IPS DF 19.7 (cell line): ENCODE data around the gene ATP2B2.

Source experiments
- DNase-seq: peaks from one replicate; pipeline ENCODE4 v3.0.0-alpha.2; 2013; ENCODE audit warnings: low read depth, low spot score

ATP2B2 gene

DNA sequence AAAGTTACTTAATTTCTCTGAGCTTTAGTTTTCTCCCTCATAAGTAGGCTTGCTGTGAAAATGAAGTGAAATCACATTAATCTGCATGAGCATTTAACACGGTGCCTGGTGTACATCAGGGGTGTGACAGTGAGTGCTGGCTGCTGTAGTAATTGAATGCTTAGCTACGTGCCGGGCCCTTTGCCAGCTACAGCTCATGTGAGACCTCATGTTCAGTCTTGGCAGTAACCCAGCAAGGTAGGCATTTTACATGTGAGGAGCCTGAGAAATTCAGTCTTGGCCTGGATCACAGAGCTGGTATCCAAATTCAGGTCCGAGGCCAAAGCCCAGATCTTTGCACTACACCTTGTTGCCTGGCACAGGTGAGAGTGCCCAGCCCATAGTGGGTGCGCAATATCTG is 221.7 kb downstream of the ATP2B2 start:
- DNase-seq: no peak

DNA sequence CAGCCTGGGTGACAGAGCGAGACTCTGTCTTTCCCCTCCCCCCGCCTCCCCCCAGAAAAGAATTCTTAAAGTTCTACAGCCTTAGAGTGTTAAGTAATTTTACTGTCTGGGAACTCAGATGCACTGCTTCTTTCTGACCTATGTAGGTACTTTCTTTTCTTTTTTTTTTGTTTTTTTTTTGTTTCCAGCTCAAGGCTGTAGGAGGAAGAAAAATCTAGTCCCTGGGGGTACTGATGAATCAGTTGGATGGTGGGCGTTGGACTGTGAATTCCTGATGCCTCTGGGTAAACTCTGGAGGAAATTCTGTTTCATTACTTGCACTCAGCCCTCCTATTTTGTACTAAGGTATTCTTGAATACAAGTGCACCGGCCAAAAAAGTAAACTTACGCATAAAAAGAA is 223.4 kb downstream of the ATP2B2 start:
- DNase-seq: no peak

DNA sequence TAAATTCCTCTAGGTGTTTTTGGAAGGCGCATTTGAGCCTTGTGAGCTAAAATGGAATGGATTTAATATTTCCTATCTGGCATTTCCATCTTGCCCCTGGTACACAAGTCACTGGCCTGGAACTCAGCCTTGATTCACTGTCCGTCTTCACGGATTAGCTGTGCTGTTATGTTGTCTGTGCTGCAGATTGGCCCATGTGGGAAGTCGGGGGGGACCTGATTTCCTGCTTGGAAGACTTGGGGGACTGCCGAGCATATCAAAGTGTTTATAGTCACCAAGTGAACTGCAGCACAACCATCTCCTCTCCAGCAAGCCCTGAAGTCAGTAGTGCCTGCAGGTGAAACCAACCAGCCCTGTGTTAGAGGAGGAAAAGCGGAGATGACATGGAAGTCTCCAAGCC is 224.8 kb downstream of the ATP2B2 start:
- DNase-seq: no peak

DNA sequence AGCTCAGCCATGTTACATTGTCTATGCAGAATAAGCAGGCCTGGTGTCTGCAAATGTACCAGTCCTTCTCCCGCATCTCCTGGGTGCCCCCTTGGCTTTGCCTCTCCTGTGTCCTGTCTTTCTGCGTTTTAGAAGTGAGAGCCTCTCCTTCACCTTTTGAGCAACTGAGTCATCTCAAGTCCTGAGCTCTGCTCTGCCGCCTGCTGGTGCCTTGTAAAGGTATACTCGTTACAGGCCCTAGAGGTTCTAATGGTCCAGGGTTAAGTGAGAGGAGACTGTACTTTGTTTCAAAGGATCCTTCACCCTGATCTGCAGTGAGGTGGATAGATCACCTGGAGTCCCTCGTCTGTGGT is 225.2 kb downstream of the ATP2B2 start:
- DNase-seq: no peak

DNA sequence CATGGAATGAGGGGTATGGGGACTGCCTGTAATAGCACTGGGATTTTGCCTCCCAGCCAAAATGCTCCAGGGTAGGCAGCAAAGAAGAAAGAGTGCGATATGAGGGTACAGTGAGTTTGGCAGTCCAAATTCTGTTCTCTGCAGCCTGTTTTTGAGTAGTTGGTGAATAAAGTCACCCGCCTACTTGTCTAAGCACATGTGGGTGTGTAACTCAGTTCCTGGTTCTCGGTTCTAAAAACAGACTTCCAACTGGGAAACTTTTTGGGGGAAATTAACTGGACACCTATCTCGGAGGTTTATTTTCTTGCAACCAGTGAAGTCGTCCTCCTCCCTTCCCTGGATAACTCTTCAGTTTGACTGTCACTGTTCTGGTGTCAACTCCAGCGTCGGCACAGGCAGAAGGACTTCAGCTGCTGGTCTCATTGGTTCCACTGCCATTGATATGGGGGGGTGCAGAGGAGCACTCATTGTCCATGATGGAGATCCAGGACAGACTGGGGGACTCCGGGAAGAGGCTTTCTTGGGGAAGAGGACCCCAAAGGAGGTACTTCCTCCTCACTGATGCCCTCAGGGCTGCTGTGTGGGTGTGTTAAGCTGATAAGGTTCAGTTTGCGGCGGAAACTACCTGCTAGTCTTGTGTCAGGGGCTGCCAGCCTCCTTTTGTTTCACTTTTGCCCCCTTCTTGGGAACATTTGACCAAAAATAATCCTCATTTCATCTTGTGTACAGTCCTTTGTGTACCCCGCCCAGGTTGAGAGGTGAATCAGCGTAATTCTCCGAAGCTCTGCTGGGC is 225.8 kb downstream of the ATP2B2 start:
- DNase-seq: no peak

DNA sequence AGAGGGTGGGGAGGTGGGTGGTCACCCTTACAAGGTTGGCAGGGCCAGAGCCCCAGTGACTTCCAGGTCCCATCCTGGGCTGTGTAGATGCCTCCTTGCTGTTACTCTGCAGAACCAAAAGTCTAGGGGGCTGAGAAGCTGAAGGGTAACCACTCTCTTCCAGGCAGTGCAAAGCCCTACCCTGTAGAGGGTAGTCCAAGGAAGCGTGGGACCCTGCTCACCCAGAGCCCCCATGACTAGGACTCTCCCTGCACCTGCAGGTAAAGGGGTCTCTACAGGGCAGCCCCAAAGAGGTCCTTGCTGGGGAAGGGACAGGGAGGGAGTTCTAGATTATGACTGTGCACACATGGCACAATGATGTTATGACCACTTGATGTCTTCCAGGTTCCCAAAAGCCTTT is 226.9 kb downstream of the ATP2B2 start:
- DNase-seq: no peak

DNA sequence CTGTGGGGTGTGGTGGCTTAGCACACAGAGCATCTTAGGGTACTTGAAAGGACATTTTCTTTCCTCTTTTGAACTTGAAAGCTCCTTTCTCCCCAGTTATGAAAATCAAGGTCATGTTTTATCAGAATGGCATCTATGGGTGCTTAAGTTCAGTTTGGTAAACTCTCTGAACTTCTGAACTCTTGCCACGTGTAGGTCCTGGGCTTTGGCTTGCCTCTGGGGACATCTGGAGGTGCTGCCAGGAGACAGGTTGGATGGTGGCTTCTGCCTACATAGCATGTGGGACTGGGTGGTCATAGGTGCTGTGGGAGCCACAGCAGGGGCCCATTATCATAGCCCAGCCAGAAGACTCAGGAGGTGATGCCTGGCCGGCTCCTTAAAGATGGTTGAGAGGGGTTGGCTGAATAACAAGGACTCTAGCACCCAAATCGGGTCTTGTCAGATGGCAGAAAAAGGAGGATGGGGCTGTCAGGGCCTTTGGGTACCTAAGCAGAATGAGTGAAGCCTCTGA is 228.2 kb downstream of the ATP2B2 start:
- DNase-seq: no peak

DNA sequence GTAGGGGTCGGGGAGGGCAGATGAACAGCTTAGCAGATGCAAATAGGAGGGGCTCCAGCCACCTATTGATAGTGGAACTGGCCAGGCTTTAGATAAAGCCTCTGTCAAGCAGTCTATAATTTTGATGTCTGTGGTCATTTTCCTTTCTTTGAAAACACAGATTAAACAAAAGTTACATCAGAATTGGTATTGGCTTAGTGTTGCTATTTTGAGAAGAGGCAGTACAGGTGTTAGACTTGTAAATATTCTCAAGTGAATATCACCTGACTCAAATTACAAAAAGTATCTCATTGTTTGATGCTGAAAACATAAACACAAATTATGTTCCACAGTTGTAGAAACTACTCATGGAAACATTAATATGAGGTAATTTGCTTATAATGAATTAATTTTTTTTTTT is 230.8 kb downstream of the ATP2B2 start:
- no peak for DNase-seq
